ENCODE data around the gene LSM12.

Gene LSM12

DNA sequence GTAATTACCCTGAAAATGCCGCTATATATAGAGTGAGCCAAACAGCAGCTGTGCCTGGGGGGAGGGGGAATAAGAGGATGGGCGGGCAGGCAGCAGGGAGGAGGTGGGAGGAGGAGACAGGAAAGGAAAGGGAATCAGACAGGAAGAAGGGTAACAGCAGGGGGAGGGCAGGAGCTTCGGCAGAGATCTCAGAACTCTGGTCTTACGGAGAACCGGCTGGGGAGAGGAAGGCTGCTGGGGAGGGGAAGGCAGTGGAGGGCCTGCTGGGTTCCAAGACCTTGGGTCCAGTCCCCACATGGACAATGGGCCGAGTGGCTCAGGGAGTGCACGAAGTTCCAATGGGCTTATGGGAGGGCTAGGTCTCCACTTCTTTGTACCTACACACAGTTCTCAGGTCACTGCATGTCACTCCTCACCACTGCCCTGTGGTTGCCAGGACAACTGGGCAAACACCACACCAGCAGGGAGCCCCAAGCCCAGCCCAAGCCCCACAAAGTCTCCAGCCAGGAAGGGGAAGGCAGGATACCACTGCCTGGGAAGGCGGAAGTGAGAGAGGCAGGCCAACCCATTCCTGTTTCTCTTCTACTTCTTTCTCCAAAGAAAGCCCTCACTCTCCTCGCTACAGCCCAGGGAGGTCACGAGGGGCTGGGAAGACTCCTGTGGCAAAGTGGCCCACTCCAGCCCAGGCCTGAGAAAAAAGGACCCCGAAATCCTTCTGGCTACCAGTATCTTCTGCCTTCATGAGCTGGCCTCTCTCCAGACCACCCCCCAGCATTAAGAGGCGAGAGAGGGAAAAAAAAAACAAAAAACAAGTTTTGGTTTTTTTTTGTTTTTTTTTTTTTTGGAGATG lies 29.4 kb upstream of the LSM12 start:
- DNase-seq, result peak; percentile 78

DNA sequence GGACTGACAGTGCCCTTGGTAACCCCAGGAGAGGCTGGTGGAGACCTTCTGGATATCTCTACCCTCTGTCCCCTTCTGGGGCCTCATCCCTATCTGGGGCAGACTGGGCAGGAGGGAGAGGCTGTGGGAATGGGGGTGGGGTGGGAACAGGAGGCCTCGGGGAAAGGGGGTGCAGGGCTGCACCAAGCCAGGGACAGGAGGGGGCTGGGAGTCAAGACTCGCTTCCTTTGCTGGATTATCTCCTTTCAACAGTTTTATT lies 28.8 kb upstream of the LSM12 start:
- no peak for DNase-seq

GRCh38 chr17:44094701-44095387 lies 28.4 kb upstream of the LSM12 start:
- DNase-seq, result no peak

GRCh38 chr17:44093231-44093900 lies 26.9 kb upstream of the LSM12 start:
- DNase-seq, result no peak

GRCh38 chr17:44092051-44092450 lies 25.6 kb upstream of the LSM12 start:
- DNase-seq, result no peak

DNA sequence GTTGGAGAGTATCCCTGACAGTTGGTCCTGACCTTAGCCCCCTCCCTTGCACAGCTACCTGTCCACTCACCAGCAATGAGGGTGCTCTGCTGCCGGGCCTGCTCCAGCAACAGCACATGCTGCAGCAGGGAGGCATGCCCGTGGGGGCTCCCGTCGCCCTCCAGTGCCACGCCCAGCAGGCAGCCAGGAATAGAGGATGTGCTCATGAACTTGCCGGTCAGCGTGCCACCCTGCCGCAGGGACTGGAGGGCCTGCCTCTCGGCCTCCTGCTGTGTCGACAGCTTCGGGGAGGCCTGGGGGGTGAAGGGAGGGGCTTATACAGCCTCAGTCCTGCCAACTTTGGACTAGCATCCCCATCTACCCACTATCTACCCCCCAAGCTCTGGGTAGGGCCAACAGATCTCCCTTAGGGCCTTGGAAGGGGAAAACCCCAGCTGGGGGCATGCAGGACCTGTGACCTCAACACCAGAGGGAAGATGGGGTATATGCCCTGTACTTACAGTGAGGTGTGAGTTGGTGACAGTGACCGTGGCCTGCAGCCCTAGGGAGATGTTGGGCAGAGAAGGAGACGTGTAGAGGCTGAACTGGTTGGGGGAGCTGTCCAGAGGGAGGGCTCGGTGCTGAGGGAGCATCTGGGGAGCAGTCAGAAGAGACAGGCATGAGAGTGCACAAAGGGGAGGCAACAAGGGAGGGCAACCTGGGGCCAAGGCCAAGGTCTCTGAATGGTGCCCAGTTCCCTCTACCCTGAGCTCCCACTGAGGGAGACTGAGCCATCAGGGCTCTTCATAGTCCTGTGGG lies 24.9 kb upstream of the LSM12 start:
- DNase-seq, result no peak

- DNase-seq, result no peak
Measured at GRCh38 chr17:44088254-44088653, 21.8 kb upstream of the LSM12 start.

DNA sequence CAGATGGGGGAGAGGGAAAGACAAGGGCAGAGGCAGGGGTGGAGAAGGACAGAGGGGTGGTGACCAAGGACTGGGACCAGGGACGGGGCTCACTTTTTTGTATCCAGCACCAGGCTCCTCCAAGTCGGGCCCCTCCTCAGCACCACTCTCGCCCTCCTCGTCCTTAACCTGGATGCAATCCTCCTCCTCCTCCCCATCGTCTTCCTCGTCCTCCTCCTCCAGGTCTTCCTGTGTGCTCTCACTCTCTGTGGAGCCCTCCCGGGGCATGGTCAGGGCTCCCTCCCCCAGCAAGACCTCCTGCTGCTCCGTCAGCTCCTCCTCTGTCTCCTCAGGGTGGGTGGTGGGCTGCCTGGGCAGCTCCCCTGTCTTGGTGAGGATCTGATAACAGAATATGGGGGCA lies 20.8 kb upstream of the LSM12 start:
- no peak for DNase-seq

DNA sequence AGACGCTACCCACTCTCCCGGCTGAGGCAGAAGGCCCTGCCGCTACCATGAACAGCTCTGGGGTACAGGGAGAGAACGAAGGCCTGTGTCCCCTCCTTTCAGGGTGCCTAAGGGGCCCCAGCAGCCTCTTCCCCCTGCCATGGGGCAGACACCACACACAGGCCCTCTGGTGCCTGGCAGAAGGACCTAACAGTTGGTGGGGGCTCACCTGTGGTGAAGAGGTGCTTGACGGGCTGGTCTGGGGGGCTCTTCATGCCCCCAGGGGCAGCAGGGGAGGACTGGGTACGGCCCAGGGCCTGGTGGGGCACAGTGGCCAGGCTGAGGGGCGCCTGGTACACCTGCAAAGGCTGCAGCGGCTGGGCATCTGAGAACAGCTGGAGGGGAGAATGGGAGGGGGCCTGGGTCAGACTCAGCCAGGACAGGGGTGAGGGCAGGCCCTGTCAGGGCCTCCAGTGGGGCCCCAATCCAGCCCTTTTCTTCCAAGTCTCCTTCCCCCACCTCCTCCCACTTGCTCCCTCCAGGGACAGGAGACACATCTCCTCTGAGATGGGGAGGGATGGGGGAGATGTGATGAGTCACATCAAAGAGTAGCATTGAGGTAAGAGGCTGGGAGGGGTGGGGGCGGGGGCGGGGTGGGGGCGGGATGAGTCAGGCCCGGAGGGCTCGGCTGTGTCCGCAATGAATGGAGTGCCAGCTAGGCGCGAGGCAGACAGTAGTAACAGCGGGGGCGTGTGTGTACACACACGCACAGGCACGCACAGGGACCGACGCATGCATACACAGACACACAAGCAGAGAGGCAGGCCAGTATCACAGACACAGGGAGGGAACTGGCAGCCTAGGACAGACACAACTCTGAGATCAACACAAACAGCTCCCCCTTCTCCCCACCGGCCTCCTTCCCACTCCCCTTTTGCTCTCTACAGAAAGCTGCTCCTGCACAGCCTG lies 20.2 kb upstream of the LSM12 start:
- peak; percentile 35 for DNase-seq

- no peak for DNase-seq
Measured at GRCh38 chr17:44085908-44086307, 19.4 kb upstream of the LSM12 start.

DNA sequence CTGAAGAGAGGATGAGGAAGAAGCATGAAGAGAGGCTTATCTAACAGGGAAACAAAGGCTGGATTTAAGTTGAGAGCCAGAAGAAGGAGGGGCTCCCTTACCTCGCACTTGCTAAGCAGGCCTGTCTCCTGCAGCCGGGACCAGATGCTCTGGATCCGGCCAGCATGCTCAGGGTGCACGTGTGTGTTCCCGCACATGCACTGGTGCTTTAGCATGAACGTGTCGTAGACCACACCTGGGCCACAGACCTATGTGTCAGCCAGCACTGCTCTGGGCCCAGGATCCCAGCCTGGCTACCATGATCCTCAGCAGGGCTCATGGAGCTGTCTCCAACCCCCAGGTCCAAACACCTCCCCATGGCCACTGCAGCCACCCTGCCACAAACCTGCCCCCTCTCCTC lies 18.4 kb upstream of the LSM12 start:
- DNase-seq, result no peak

- no peak for DNase-seq
Measured at GRCh38 chr17:44084131-44084538, 17.7 kb upstream of the LSM12 start.

DNA sequence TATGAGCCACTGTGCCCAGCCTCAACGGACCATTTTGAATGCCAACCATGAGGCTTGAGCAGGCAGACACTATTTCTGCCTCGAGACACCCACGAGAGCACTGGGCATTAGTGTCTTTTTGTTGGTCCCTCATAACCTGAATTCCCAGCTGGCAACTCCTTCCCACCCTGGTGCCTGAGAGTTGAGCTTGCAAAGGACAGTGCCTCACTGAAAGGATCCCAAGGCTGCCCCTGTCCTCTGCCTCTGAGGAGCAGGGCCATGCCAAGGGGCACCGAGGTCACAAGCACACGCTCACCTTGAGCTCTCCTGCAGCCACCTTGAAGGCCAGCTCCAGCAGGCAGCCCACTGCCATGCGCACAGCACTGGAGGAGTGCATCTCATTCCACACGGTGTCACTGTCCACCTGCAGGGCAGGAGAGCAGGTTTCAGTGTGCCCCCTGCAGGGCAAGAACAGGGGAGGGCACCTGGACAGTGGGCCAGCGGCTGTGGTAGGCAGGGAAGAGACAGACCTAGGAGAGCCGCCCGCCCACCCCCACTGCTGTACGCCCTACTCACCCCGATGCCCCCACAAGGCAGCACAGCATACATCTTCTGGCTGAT lies 16.9 kb upstream of the LSM12 start:
- no peak for DNase-seq

DNA sequence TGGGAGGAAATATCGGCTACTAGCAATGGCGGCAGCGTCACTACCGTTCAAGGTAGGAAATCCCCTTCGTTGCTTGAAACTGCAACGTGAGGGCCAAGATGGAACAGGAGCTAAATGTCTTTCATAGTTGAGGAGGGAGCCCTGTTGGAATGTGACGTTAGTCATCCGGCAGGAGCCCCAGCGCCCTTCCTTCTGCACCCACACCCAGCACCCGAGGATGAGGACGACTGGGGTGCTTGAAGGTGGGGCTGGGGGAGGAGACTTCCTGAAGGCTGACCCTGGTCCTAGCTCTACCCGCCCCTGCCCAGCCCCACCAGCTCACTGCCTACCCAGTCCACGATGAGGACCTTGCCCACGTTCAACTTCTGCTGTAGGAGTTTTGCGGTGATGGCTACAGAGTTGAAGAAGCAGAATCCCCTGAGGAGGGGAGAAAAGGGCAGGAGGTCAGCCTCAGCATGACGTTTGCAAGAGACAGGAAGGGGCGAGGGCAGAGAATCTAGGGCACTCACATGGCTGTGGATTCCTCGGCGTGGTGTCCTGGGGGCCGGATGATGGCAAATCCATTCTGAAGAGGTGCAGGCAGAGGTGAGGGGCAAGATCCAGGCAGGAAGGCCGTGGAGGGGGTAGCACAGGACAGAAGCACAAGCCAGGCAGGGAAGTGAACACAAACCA lies 15.9 kb upstream of the LSM12 start:
- DNase-seq, result no peak

DNA sequence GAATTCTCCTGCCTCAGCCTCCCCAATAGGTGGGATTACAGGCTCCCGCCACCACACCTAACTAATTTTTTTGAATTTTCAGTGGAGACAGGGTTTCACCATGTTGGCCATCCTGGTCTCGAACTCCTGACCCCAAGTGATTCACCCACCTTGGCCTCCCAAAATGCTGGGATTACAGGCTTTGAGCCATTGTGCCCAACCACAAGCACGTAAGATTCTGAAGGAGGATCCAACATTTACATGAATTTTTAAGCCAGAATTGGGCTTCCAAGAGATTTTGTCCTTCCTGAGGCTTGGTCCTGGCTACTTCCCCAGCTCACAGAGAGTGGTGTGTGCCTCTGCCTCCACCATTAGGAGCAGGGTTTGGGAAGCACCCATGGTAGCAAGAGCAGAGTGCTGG lies 15.2 kb upstream of the LSM12 start:
- no peak for DNase-seq

- no peak for DNase-seq
Measured at GRCh38 chr17:44079877-44080821, 13.7 kb upstream of the LSM12 start.

GRCh38 chr17:44078412-44078811 lies 11.9 kb upstream of the LSM12 start:
- no peak for DNase-seq

DNA sequence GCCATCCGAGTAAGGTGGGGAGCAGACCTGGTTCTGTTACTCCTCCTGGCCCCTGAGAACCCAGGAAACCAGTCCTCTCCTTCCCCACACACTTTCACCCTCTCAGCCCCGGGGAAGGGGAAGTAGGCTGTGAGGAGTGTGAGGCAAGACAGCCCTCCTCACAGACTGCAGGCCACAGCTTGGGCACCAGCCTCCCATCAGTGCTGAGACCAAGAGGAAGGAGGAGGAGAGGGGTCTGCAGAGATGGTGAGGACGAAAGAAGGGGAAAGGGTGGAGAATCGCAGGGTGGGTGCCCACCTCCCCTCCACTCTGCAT lies 11.1 kb upstream of the LSM12 start:
- DNase-seq, result no peak

DNA sequence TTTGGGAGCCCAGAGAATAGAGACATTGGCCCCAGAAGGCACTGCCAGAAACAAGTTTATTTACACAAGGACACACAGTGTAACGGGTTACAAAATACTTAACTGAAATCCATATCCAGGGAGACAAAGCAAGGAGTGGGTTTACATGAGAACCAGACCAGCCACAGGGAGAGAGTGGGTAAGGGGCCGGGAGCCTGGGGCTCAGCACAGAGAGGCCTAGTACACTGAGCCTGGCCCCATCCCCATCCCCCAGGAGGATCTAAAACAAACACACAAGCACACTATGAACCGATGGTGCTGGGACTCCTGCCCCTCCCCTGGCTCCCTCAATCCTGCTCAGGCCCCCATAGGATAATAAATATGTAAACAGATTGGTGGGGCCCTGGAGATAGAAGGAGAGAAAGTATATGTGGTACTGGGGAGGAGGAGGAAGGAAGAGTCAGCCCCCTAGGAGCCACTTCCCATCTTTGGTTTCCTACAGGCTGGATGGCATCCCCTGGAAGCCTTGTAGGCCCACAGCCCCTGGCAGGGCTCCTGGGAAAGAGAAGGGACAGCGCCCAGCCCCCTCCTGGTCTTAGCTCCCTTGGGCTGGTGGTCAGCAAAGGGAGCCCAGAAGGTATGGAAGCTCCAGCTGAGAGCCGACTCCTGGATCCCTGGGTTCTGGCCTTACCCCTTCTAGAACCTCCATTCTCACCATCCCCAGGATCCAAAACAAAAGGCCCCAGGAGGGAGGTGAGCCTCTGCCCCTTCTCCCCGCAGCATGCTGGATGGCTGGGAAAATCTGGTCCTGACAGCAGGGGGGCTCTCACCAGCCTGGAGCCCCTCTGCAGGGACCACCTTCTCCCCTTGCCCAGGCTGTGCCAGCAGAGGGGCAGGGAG lies 10.5 kb upstream of the LSM12 start:
- no peak for DNase-seq
